Common myeloid progenitor, CD34-positive (primary cell): ENCODE data around the gene TAS2R9.

Source experiments
- CTCF ChIA-PET: fragments of 350-600 bp; sonication (Branson Sonifier 250); formaldehyde crosslinking; loops from one replicate; lab custom pipeline; 2021; ENCODE audit warnings: antibody characterized with exemption; lab: Charles Lee
- POLR2A ChIA-PET: fragments of 350-600 bp; sonication (Branson Sonifier 250); formaldehyde crosslinking; loops from one replicate; lab custom pipeline; 2021; ENCODE audit warnings: antibody characterized with exemption; lab: Charles Lee
- DNase-seq, 3 donors: peaks; one replicate each; pipeline versions ENCODE4 v3.0.0 to v3.0.0-alpha.2; 2013
- H3K27ac ChIP-seq, 2 experiments: 1 replicate in 1 of 2; 2 replicates in 1 of 2; pipeline ENCODE4 v1.7.0; 2013; ENCODE audit warnings: inconsistent platforms in 2 of 2, low read length in 2 of 2, mild to moderate bottlenecking in 2 of 2, low read depth in 1 of 2, moderate library complexity in 1 of 2; ENCODE audit not compliant: severe bottlenecking in 2 of 2, insufficient read depth in 1 of 2, poor library complexity in 1 of 2
- H3K27me3 ChIP-seq, 5 experiments: replicated peaks in 2 of 5; 1 replicate in 3 of 5; 2 replicates in 2 of 5; pipeline versions ENCODE4 v1.6.1 to v1.7.0; 2013; ENCODE audit warnings: low read length in 4 of 5, mild to moderate bottlenecking in 2 of 5, moderate library complexity in 2 of 5, inconsistent platforms in 1 of 5; ENCODE audit not compliant: insufficient read depth in 5 of 5, control insufficient read depth in 4 of 5
- H3K36me3 ChIP-seq, 4 experiments: 1 replicate in 2 of 4; 2 replicates in 2 of 4; pipeline versions ENCODE4 v1.6.1 to v1.7.0; 2013; ENCODE audit warnings: low read length in 3 of 4, control low read depth in 1 of 4, mild to moderate bottlenecking in 1 of 4; ENCODE audit not compliant: control insufficient read depth in 4 of 4, insufficient read depth in 4 of 4
- H3K4me1 ChIP-seq, 4 experiments: 1 replicate in 3 of 4; 2 replicates in 1 of 4; pipeline versions ENCODE4 v1.6.1 to v1.7.1; 2013; ENCODE audit warnings: low read length in 3 of 4, mild to moderate bottlenecking in 3 of 4, control low read depth in 1 of 4, inconsistent platforms in 1 of 4, moderate library complexity in 1 of 4; ENCODE audit not compliant: control insufficient read depth in 4 of 4, insufficient read depth in 4 of 4; ENCODE audit errors: control extremely low read depth in 1 of 4
- H3K4me3 ChIP-seq, 7 experiments: 1 replicate in 4 of 7; 2 replicates in 3 of 7; pipeline versions ENCODE4 v1.5.1 to v1.7.0; 2013; ENCODE audit warnings: mild to moderate bottlenecking in 7 of 7, low read length in 6 of 7, moderate library complexity in 6 of 7, inconsistent platforms in 2 of 7, low read depth in 2 of 7, control low read depth in 1 of 7; ENCODE audit not compliant: insufficient read depth in 4 of 7, control insufficient read depth in 1 of 7; ENCODE audit errors: extremely low read depth in 1 of 7
- H3K9me3 ChIP-seq, 5 experiments: 1 replicate in 4 of 5; 2 replicates in 1 of 5; pipeline versions ENCODE4 v1.6.1 to v1.7.1; 2013; ENCODE audit warnings: low read length in 4 of 5, mild to moderate bottlenecking in 2 of 5, inconsistent platforms in 1 of 5, low read depth in 1 of 5, moderate library complexity in 1 of 5; ENCODE audit not compliant: control insufficient read depth in 4 of 5, insufficient read depth in 2 of 5; ENCODE audit errors: control extremely low read depth in 1 of 5
- WGBS: methylation state at CpG from one replicate; pipeline ENCODE4 v1.1.5; 2013; ENCODE audit not compliant: insufficient coverage; 5-methylcytosine and 5-hydroxymethylcytosine counted together

TAS2R9 gene

DNA sequence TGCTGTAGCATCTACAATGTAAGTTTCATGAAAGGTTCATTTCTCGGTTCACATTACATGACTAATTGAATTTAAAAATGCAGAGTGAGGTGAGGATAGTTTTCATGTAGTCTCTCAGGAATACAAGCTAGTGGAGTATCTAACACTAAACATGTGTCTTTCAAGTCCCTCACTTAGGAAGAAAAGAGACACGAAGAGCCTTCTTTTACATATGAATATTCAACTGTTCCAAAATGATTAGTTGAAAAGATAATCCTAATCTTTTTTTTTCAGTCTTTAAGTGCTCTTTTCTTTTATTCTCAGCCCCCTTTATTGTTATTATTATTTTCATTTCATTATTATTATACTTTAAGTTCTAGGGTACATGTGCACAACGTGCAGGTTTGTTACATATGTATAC lies 28.5 kb upstream of the TAS2R9 start:
- DNase-seq: no peak

DNA sequence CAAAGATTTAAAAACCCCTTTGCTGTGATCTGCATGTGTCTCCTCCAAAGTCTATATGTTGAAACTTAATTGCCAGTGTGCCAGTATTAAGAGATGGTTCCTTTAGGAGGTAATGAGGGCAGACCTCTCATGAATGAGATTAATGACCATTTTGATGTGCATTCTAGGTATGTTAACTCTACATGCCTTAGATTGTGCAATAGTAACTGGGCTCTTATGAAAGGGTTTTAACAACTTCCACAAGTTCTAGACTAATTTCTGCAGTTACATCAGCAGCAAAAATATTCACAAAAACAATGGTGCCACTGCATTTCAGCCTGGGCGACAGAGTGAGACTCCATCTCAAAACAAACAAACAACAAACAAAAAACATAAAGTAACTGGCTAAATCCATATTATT lies 20.0 kb upstream of the TAS2R9 start:
- H3K9me3 ChIP-seq: no peaks in the 10 kb centered on the region
- no peak overlapping the region for H3K4me3 ChIP-seq
- CTCF ChIA-PET: no interaction called here
- H3K27ac ChIP-seq: no peak overlapping the region
- DNase-seq: no peak
- H3K4me1 ChIP-seq: no peaks in the 10 kb centered on the region
- POLR2A ChIA-PET: no interaction called here
- H3K36me3 ChIP-seq: no peaks in the 10 kb centered on the region
- no peaks in the 10 kb centered on the region for H3K27me3 ChIP-seq
- no CpG with 5 or more reads among the region's 1 CpG for WGBS

More for the DNA sequence above, 28.5 kb upstream of the TAS2R9 start:
- H3K27me3 ChIP-seq: no peaks in the 10 kb centered on the region
- no peak overlapping the region for H3K4me3 ChIP-seq
- WGBS: no CpG with 5 or more reads among the region's 3 CpGs
- H3K9me3 ChIP-seq: peaks cover 0 to 11% (median 4%) of the 10 kb centered on the region in 5 experiments
- H3K4me1 ChIP-seq: no peaks in the 10 kb centered on the region
- ChIA-PET CTCF (no interaction called here), POLR2A (interaction anchor here (0.6 kb wide), 1 partner anchor 132 kb away, joined by 3 read pairs; no protein-coding TSS in a partner anchor)
- no peak overlapping the region for H3K27ac ChIP-seq
- peaks cover 0 to 11% (median 0%) of the 10 kb centered on the region in 4 experiments for H3K36me3 ChIP-seq

DNA sequence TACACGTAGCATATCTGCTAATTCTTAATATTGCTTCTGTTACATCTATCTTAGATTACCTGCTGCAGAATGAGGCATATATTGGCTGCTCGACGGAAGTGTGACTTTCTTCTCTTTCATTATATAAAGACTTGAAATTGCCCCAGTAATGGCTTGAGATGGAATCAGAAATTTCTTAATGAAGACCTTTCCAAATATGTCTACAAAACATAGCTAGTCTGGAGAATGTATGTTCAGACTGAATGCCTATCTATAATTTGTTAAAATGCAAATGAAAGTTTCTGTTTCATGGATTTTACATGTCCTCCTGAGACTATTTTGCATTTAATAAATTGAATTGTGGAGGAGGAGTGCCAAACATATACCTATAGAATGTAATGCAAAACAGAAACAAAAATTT lies 16.3 kb upstream of the TAS2R9 start, which contains the start of gene TAS2R10:
Gene TAS2R10 (minus strand): TSS at position 101 of the 400 bp plus-strand sequence. CDS start 89 bp downstream, at position 12.
- Histone ChIP-seq H3K9me3 (no peaks in the 10 kb centered on the region), H3K27me3 (no peaks in the 10 kb centered on the region), H3K4me3 (no peak within 1 kb of the TSS), H3K36me3 (no peaks in the 10 kb centered on the region), H3K27ac (no peak within 1 kb of the TSS), H3K4me1 (no peaks in the 10 kb centered on the region)
- CTCF ChIA-PET: no interaction called here
- POLR2A ChIA-PET: no interaction called here
- WGBS: 100% methylated on average over 1 of the region's 3 CpGs
- no peak for DNase-seq

DNA sequence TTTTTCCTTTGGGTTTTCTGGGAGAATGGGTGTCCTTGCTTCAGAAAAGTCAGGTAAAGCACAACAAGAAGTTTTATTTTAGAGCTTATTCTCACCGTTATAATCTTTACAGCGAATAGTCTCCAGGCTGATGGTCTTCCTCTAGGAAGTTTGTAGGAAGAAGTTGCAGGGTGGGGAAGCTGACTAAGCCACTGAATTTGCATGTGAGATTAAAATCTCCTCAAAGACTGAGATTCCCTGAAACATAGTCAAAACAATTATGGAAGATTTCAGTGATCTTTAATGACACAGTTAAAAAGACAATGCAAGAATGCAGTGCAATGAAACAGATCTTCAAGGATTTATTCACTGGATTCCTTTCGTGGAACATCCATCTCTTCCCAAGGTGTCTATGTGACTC lies 15.0 kb upstream of the TAS2R9 start:
- no peaks in the 10 kb centered on the region for H3K27me3 ChIP-seq
- H3K27ac ChIP-seq: no peak overlapping the region
- no peaks in the 10 kb centered on the region for H3K4me1 ChIP-seq
- no peaks in the 10 kb centered on the region for H3K36me3 ChIP-seq
- no peak overlapping the region for H3K4me3 ChIP-seq
- WGBS: 90% methylated on average over 3 of the region's 3 CpGs
- ChIA-PET POLR2A (no interaction called here), CTCF (no interaction called here)
- no peak for DNase-seq
- no peaks in the 10 kb centered on the region for H3K9me3 ChIP-seq

DNA sequence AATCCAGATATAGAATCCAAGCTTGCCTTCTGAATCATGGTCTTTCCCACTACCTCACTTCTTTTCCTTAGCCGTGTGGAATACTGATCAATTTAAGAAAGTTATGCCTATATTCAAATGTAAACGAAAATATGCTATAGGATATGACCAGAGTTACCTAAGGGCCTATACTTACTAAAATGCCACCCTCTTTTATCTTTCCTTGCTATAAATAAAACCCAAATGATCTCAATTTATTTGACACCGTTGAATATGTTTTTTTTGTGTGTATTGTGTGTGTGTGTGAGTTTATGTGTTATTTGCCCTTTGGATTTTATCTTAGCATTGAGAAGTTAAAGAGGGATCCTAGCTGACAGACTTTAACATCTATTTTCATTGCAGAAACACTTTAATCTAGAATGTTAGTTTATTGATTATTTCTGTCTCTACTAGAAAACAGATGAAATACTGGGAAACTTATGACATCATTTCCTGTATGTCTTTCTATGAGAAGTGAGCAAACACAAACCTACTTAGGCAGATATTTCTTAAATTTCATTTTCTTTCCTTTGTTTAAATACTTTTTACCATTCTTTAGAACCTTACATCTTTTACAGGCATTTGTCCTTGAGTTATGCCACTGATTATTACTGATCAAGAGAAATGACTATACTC lies 2.0 kb upstream of the TAS2R9 start:
- Histone ChIP-seq H3K9me3 (peaks cover 0 to 3% (median 0%) of the 10 kb centered on the region in 5 experiments), H3K4me1 (no peaks in the 10 kb centered on the region), H3K27me3 (no peaks in the 10 kb centered on the region), H3K4me3 (no peak overlapping the region), H3K36me3 (no peaks in the 10 kb centered on the region), H3K27ac (no peak overlapping the region)
- ChIA-PET CTCF (no interaction called here), POLR2A (interaction anchor here (0.6 kb wide), 1 partner anchor 480 kb away, joined by 3 read pairs; no protein-coding TSS in a partner anchor)
- WGBS: no CpG with 5 or more reads among the region's 3 CpGs
- no peak for DNase-seq

DNA sequence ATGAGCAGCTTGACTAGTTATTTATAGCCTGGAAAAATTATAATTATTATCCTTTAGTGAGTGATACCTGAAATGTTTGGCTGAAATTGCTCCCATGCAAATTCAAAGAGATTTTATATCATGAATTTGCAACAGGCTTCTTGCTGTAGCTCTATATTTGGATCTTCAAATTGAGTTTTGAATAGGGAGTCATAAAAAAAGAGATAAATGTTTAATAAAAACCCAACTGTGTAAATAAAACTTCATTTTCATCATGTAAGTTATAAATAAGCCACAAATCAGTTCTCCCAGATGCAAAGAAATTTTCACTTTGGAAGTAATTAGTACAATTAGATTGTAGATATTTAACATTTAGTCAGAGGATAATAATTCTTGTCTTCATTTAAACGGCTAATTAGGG lies 2.8 kb downstream of the TAS2R9 start, which contains the start of gene TAS2R8:
Gene TAS2R8 (minus strand): TSS at position 101 of the 400 bp plus-strand sequence. CDS start 306 bp downstream, outside the sequence.
- no CpG with 5 or more reads among the region's 1 CpG for WGBS
- ChIA-PET CTCF (no interaction called here), POLR2A (no interaction called here)
- Histone ChIP-seq H3K4me1 (no peaks in the 10 kb centered on the region), H3K27ac (no peak within 1 kb of the TSS), H3K4me3 (no peak within 1 kb of the TSS), H3K36me3 (no peaks in the 10 kb centered on the region), H3K27me3 (no peaks in the 10 kb centered on the region), H3K9me3 (no peaks in the 10 kb centered on the region)
- DNase-seq: no peak

DNA sequence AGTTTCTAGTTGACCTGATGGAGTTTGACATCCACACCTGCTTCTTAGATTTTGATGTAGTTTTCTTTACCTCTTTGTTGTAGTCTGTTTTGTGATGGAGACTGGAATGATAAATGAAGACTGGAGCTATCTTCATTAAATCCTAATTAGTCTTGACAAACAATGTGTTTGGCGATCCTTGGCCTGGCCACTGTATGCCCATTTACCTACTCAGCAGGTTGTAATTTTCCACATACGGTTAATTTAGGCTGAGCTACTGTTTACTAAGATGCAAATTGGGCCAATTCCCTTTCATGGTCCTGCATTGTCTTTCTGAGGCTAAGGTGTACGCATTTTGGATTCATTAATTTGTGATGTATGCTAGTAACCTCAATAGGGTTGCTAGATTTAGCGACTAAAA lies 7.4 kb downstream of the TAS2R9 start, which contains the start of gene TAS2R7:
Gene TAS2R7 (minus strand): TSS at position 41 of the 400 bp plus-strand sequence. CDS start 57 bp downstream, outside the sequence.
- POLR2A ChIA-PET: no interaction called here

More for the DNA sequence above, 7.4 kb downstream of the TAS2R9 start, which contains the start of gene TAS2R7:
- no peaks in the 10 kb centered on the region for H3K27me3 ChIP-seq
- CTCF ChIA-PET: no interaction called here
- no peaks in the 10 kb centered on the region for H3K9me3 ChIP-seq
- DNase-seq: no peak
- H3K4me3 ChIP-seq: no peak within 1 kb of the TSS
- H3K4me1 ChIP-seq: no peaks in the 10 kb centered on the region
- 89% methylated on average over 4 of the region's 4 CpGs for WGBS
- no peak within 1 kb of the TSS for H3K27ac ChIP-seq
- H3K36me3 ChIP-seq: no peaks in the 10 kb centered on the region
